Activated CD4-positive, alpha-beta T cell treated with anti-CD3 and anti-CD28 coated beads, Interleukin-2, amount 50 U/mL, for 1 hour (primary cell): ENCODE measurements around the gene KRTAP19-4.
"Not testable (repeated sequence)": the region's sequence is repeated elsewhere in the genome, so short reads cannot be mapped to it uniquely, and the experiment has no call there.

Experiments
- DNase-seq: peaks from one replicate; pipeline ENCODE4 v3.0.0-alpha.2; 2020

Gene KRTAP19-4, protein sequence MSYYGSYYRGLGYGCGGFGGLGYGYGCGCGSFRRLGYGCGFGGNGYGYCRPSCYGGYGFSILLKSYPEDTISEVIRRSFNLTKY

GRCh38 chr21:30497065-30497464, at the start of gene KRTAP19-4:
TSS of gene KRTAP19-4 (minus strand) at chr21:30497165. CDS start at chr21:30497110, 55 bp downstream.
- no peak for DNase-seq

DNA sequence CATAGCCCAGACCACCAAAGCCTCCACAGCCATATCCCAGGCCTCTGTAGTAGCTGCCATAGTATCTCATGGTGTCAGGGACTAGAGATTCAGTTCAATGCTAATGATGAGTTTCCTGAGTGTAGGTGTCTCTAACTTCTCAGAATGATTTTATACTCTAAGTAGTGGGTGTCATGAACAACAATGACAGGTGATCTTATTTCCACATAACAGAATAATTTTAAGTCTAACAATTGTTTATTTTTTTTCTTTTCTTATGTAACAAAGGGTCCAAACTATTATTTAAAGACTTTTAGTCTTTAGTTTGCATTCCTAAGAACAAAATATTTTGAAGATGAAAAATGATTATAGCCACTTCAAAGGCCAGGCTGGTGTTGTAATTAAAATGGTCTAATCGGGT, 44.8 kb upstream of the KRTAP19-4 start, which contains the start of gene KRTAP19-6:
TSS of gene KRTAP19-6 (minus strand) at position 101 of the 400 bp plus-strand sequence. CDS start at position 70, 31 bp downstream.
- no peak for DNase-seq

- DNase-seq, result no peak
Observed at GRCh38 chr21:30518876-30519275, 21.9 kb upstream of the KRTAP19-4 start.

DNA sequence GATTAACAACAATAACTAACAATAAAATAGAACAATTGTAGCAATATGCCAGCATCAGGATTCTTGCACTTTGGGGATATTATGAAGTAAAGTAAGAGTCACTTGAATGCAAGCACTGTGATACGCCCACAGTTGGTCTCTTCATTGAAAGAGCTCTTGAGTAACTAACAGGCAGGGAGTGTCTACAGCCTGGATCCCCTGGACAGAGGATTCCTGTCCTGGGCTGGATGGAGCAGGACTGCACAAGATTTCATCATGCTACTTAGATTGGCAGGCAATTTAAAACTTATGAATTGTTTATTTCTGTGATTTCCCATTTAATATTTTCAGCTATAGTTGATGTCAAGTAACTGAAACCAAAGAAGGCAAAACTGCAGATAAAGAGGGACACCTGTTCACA, 18.7 kb upstream of the KRTAP19-4 start:
- no peak for DNase-seq

DNA sequence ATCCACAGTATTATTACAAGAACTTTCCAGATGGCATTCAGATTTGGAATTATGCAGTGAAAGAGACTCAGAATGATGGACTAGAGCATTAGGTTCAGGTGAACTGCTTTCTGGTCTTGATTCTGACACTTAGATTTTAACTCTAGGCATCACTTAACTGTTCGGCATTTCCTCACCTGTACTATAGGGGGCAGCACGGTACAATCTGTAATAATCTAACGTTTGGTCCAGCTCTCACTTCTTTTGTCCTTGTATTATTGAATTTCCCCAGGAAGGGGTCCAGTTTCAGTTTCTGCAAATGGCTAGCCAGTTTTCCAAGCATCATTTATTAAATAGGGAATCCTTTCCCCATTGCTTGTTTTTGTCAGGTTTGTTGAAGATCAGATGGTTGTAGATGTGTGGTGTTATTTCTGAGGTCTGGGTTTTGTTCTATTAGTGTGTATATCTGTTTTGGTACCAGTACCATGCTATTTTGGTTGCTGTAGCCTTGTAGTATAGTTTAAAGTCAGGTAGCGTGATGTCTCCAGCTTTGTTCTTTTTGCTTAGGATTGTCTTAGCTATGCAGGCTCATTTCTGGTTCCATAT, 8.7 kb upstream of the KRTAP19-4 start:
- DNase-seq, result not testable (repeated sequence)

GRCh38 chr21:30502041-30502440, 5.1 kb upstream of the KRTAP19-4 start, which contains the start of gene KRTAP19-5:
TSS of gene KRTAP19-5 (minus strand) at chr21:30502141. CDS start at chr21:30502090, 51 bp downstream.
- DNase-seq, result no peak

DNA sequence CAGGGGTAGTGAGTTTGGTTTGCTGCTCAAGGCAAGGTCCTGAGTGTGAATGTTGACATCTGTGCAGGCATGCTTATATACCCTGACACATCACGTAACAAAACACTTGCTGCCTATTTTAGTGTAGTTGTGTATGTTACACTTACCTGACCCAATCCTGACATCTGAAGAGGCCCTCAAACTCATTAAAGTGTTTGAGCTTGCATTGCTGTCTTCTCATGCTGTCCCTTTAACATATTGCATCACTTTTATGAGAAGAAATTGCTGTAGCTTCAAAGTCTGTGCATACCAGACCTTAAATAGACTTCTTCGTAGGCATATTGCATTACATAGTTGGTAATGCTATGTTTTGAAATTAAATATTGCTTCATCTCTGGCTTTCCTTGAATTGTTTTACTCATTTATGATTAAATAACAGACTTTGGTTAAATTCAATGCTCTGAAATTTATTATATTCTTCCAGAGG, 5.0 kb downstream of the KRTAP19-4 start, which contains the start of gene KRTAP19-3:
TSS of gene KRTAP19-3 (minus strand) at position 51 of the 466 bp plus-strand sequence. CDS start 56 bp downstream, outside the sequence.
- no peak for DNase-seq

GRCh38 chr21:30487336-30487735, 9.6 kb downstream of the KRTAP19-4 start, which contains the start of gene KRTAP19-2:
TSS of gene KRTAP19-2 (minus strand) at chr21:30487436. CDS start at chr21:30487348, 88 bp downstream.
- no peak for DNase-seq

DNA sequence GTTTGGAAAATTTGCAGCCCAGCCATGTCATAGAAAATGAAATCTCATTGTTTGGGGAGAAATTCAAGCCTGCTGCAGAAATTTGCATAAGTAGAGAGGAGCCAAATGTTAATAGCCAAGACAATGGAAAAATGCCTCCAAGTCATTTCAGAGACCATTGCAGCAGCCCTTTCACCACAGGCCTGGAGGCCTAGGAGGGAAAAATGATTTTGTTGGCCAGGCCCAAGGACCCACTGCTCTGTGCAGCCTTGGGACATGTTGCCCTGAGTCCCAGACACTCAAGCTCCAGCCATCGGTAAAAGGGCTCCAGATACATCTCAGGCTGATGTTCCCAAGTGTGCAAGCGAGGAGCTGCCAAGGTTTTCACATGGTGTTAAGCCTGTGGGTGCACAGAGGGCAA, 10.8 kb downstream of the KRTAP19-4 start:
- DNase-seq, result no peak

DNA sequence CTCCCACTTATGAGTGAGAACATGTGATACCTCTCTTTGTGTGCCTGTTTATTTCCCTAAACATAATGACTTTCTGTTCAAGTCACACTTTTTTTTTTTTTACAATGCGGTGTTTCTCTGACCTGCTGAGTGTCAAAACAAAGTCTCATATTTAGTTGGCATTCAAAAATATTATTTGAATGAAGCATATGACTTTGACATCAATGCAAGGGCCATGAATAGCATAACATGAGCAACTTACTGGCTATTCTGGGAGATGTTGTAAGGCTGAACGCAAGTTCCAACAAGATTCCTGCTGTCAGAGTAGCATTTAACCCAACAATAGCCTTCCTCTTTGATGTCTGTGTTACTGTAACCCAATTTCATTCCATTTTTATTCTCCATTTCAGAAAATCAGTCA, 14.8 kb downstream of the KRTAP19-4 start:
- DNase-seq, result no peak

- DNase-seq, result no peak
Observed at GRCh38 chr21:30480145-30480544, 16.8 kb downstream of the KRTAP19-4 start, which contains the start of gene KRTAP19-1. TSS of gene KRTAP19-1 (minus strand) at chr21:30480367. CDS start at chr21:30480317, 50 bp downstream.

- no peak for DNase-seq
Observed at GRCh38 chr21:30479259-30479658, 17.7 kb downstream of the KRTAP19-4 start.

DNA sequence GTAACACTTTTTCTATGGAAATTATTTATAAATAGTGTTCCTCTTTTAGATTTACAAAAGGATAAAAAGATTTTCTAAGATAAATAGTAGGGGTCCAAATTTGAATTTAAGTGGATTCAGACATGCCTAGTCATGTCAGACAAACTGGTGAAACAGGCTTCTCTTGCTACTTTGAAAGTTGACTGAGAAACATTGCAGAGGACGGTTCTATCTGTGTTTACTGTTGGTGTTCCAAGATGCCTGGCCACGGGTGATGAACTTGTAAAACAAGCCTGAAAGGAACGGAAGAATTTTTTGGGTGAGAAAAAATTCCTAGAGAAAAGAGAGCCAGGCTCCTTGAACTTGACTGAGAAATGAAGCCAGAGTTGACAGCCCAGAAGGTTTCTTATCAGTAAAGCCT, 19.0 kb downstream of the KRTAP19-4 start:
- DNase-seq, result no peak

DNA sequence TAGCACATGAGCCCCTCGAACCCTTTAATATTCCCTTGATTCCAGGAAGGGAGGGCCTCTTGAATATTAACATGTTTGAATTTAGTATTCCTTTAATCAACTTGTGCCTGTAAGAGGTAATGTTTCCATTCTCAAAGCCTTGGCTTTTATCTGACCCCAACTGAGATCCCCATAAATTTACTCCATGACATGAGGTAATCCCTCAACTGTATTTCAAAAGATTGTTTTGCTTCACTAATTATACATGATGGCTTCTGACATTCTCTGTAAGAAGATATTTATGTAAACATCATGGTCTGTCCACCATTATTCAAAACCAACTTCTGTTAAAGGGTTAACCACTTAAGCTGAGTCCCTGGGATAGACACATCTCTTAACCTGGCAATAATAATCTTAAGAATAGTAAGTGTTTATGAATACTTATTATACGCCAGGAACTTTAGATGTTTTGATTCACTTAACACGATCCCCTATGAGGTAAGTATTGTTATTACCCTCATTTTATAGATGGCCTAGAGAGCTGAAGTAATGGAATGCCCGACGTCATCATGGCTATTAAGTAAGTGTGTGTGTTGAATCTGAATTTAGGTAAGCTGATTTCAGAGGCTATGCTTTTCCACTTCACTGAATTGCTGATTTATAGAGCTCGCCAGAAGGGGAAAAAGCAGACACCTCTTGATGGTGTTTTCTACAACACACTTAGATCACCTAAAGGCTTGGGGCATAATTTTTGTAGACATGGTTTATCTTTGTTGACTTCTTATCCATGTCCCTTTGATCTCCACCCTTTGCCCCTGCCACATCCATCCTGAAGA, 27.9 kb downstream of the KRTAP19-4 start:
- DNase-seq, result no peak

GRCh38 chr21:30463713-30464112, 33.3 kb downstream of the KRTAP19-4 start:
- DNase-seq, result no peak

DNA sequence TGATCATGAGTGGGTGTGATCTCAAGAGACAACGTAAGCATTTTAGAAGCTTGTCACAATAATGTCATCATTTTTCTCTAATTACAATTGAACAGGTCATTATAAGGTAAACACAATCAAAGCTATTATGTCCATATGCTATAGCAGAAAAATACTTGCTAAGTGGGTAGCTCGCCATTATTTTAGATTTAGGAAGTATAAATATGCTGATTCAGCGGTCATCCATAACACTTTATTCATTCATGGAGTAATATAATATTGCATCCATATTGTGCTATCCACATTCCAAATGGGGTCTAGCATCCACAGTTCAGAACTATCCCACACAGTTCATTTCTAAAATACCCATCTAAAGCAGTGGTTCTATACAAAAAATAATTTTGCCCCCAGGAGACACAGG, 48.5 kb downstream of the KRTAP19-4 start:
- DNase-seq, result no peak

GRCh38 chr21:30447056-30447455, 49.9 kb downstream of the KRTAP19-4 start:
- DNase-seq, result no peak
